Retinal pigment epithelial cell (primary cell): ENCODE data around the gene BPIFA3.
"Not testable (repeated sequence)": the region's sequence is repeated elsewhere in the genome, so short reads cannot be mapped to it uniquely, and the experiment has no call there.

Source experiments
- DNase-seq: peaks from one replicate; pipeline ENCODE4 v3.0.0-alpha.2; 2010; ENCODE audit warnings: low read depth
- H3K4me3 ChIP-seq: 2 replicates; pipeline ENCODE4 v1.5.1; 2011; ENCODE audit warnings: mild to moderate bottlenecking, low read length, control low read depth, moderate library complexity
- TF ChIP-seq, protein P1 (sequence below): conservative IDR thresholded peaks from 2 replicates; pipeline ENCODE4 v1.5.1; 2011; ENCODE audit warnings: low read depth, low read length, control low read depth, inconsistent platforms

Gene BPIFA3

DNA sequence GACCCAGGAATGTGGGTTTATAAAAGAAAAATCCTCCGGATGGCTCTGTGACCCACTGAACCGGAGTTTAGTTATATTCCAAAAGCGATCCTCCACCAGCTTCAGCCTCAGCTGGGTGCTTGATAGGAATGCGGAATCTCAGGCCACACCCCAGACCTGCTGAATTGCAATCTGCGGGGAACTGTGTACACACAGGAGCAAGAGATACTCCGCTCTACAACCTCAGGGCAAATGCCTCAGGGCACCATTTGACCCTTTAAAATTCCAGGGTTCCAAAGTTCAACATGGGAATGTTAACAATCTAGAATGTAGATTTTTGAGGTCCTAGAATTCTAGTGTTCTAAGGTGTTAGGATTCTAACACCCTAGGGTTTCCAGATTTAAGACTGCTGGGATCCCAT, 38.4 kb upstream of the BPIFA3 start:
- DNase-seq = no peak
- no peak overlapping the region for H3K4me3 ChIP-seq
- TF ChIP-seq, protein P1, sequence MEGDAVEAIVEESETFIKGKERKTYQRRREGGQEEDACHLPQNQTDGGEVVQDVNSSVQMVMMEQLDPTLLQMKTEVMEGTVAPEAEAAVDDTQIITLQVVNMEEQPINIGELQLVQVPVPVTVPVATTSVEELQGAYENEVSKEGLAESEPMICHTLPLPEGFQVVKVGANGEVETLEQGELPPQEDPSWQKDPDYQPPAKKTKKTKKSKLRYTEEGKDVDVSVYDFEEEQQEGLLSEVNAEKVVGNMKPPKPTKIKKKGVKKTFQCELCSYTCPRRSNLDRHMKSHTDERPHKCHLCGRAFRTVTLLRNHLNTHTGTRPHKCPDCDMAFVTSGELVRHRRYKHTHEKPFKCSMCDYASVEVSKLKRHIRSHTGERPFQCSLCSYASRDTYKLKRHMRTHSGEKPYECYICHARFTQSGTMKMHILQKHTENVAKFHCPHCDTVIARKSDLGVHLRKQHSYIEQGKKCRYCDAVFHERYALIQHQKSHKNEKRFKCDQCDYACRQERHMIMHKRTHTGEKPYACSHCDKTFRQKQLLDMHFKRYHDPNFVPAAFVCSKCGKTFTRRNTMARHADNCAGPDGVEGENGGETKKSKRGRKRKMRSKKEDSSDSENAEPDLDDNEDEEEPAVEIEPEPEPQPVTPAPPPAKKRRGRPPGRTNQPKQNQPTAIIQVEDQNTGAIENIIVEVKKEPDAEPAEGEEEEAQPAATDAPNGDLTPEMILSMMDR = no peak

DNA sequence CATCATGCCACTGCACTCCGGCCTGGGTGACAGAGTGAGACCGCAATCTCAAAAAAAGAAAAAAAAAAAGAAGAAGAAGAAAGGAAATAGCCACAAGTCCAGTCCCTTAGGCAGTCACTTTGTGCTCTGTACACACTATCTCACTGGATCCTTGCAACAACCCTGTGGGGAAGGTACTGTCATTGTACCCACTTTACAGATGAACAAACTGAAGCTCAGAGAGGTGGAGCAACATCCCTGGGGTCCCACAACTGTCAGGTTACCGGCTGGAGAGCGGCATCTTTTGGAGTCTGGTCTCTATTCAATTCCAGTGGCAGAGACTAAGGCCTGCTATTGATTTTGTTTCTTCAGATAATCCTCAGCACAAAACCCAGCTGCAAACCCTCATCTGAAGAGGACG, 37.0 kb upstream of the BPIFA3 start:
- no peak for DNase-seq
- H3K4me3 ChIP-seq = no peak overlapping the region
- TF ChIP-seq, protein P1 = no peak

DNA sequence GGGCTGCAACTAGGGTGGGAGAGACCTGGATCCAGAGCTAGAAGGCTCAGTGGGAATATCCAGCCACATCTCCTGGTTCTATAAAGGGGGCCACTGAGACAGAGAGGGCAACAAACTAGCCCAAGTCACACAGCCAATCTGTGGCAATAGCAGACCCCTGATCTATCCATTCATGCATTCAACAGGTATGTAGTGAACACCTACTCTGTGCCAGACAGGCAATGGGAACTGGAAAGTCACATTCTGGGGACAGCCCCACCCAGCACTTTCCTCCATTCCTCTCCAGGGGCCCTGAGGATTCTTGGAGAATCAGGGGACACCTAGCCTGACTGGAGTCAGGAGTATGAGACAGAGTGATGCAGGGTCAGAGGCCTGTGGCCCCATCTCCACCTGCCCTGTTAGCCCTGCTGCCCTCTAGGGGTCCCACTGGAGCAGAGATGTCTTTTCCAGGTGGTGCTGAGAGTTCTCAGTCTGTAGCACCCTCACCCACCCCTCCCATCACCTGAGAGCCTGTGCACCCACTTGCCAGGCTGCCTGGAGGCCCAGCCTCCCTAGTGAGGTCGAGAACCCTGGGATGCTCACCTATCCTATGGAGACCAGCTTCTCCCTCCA, 35.6 kb upstream of the BPIFA3 start:
- TF ChIP-seq, protein P1 = no peak
- no peak overlapping the region for H3K4me3 ChIP-seq
- no peak for DNase-seq

DNA sequence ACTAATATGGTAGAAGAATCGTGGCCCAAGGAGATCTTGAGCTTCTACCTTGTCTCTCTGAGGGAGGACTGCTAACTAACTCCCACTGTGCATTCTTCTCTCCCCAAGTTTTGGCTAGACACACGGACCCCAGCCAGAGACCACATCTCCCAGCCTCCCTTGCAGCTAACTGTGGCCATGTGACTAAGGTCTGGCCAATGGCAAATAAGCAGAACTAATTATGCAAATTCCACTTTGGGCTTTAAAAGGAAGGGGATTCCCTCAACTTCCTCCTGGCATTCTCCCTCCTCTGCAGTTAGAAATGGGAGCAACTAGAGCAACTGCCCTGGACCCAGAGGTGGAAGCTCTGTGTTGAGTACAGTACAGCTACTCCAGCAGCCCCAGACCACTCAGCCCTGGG, 33.8 kb upstream of the BPIFA3 start:
- no peak overlapping the region for H3K4me3 ChIP-seq
- TF ChIP-seq, protein P1 = no peak
- no peak for DNase-seq

DNA sequence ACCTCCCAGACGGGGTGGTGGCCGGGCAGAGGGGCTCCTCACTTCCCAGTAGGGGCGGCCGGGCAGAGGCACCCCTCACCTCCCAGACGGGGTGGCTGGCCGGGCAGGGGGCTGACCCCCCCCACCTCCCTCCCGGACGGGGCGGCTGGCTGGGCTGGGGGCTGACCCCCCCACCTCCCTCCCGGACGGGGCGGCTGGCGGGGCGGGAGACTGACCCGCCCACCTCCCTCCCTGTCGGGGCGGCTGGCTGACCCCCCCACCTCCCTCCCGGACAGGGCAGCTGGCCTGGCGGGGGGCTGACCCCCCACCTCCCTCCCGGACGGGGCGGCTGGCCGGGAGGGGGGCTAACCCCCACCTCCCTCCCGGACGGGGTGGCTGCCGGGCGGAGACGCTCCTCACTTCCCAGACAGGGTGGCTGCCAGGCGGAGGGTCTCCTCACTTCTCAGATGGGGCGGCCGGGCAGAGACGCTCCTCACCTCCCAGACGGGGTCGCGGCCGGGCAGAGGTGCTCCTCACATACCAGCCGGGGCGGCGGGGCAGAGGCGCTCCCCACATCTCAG, 32.0 kb upstream of the BPIFA3 start:
- H3K4me3 ChIP-seq, DNase-seq: not testable (repeated sequence)

DNA sequence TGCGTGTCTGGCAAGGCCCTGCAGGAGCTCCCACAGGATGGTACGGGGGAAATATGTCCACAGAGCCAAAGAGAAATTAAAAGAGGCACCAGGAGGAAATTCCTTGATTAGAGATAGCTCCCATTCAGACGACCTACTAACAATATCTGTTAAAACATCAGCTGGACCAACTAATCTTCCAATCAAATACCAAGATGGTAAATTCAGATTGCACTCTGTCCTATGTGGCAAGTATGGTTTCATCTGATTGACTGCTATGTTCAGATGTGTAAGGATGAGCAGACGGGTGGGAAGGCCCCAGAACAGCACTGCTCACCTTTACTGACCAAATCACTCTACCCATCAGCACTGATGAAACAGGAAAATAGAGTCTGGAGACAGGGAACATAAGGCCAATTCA, 29.7 kb upstream of the BPIFA3 start:
- no peak overlapping the region for H3K4me3 ChIP-seq
- DNase-seq = no peak
- TF ChIP-seq, protein P1 = no peak

DNA sequence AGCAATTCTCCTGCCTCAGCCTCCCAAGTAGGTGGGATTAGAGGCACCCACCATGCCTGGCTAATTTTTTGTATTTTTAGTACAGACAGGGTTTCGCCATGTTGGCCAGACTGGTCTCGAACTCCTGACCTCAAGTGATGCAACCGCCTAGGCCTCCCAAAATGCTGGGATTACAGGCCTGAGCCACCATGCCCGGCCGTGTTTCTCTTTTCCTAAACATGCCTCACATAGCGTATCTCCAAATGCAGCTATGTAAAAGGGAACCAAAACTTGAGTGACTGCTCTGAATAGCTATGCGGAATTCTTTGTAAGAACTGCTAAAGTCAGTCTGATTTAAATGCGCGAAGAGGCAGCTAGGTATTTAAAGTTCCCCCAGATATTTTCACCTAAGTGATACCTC, 28.7 kb upstream of the BPIFA3 start:
- TF ChIP-seq, protein P1 = no peak
- no peak overlapping the region for H3K4me3 ChIP-seq
- no peak for DNase-seq
